ENCODE data around the gene RXYLT1.
"Not testable (repeated sequence)": the region's sequence is repeated elsewhere in the genome, so short reads cannot be mapped to it uniquely, and the experiment has no call there.

The RXYLT1 gene

GRCh38 chr12:63779498-63780481 is at the start of gene RXYLT1:
RXYLT1 (plus strand) TSS chr12:63779909; CDS start chr12:63779961, 52 bp downstream.
- peak; percentile 99 for DNase-seq (ENCODE audit: low spot score)

- not testable (repeated sequence) for DNase-seq (ENCODE audit: low spot score)
Observed at GRCh38 chr12:63732779-63733178, 46.9 kb upstream of the RXYLT1 start.

GRCh38 chr12:63733585-63733984 is 46.1 kb upstream of the RXYLT1 start:
- not testable (repeated sequence) for DNase-seq (ENCODE audit: low spot score)

GRCh38 chr12:63740551-63740950 is 39.2 kb upstream of the RXYLT1 start:
- DNase-seq (ENCODE audit: low spot score) = not testable (repeated sequence)

- DNase-seq (ENCODE audit: low spot score) = not testable (repeated sequence)
Observed at GRCh38 chr12:63741431-63741830, 38.3 kb upstream of the RXYLT1 start.

- DNase-seq (ENCODE audit: low spot score) = peak; percentile 9
Observed at GRCh38 chr12:63744110-63744509, 35.6 kb upstream of the RXYLT1 start.

- not testable (repeated sequence) for DNase-seq (ENCODE audit: low spot score)
Observed at GRCh38 chr12:63746470-63746869, 33.2 kb upstream of the RXYLT1 start.

GRCh38 chr12:63747136-63747535 is 32.6 kb upstream of the RXYLT1 start:
- not testable (repeated sequence) for DNase-seq (ENCODE audit: low spot score)

- no peak for DNase-seq (ENCODE audit: low spot score)
Observed at GRCh38 chr12:63747553-63747952, 32.2 kb upstream of the RXYLT1 start.

GRCh38 chr12:63752283-63752682 is 27.4 kb upstream of the RXYLT1 start:
- no peak for DNase-seq (ENCODE audit: low spot score)

GRCh38 chr12:63752841-63753240 is 26.9 kb upstream of the RXYLT1 start:
- DNase-seq (ENCODE audit: low spot score) = no peak

GRCh38 chr12:63753743-63754142 is 26.0 kb upstream of the RXYLT1 start:
- DNase-seq (ENCODE audit: low spot score) = no peak

- no peak for DNase-seq (ENCODE audit: low spot score)
Observed at GRCh38 chr12:63764481-63764880, 15.2 kb upstream of the RXYLT1 start.

GRCh38 chr12:63766498-63766897 is 13.2 kb upstream of the RXYLT1 start:
- no peak for DNase-seq (ENCODE audit: low spot score)

GRCh38 chr12:63770375-63770774 is 9.3 kb upstream of the RXYLT1 start:
- no peak for DNase-seq (ENCODE audit: low spot score)

- DNase-seq (ENCODE audit: low spot score) = no peak
Observed at GRCh38 chr12:63777340-63777739, 2.4 kb upstream of the RXYLT1 start.

GRCh38 chr12:63782466-63782865 is 2.8 kb downstream of the RXYLT1 start:
- no peak for DNase-seq (ENCODE audit: low spot score)

- DNase-seq (ENCODE audit: low spot score) = no peak
Observed at GRCh38 chr12:63787306-63787705, 7.6 kb downstream of the RXYLT1 start.

GRCh38 chr12:63790608-63790945 is 10.9 kb downstream of the RXYLT1 start:
- DNase-seq (ENCODE audit: low spot score) = no peak

- DNase-seq (ENCODE audit: low spot score) = no peak
Observed at GRCh38 chr12:63792338-63792737, 12.6 kb downstream of the RXYLT1 start.

- no peak for DNase-seq (ENCODE audit: low spot score)
Observed at GRCh38 chr12:63795032-63795687, 15.5 kb downstream of the RXYLT1 start.

GRCh38 chr12:63795944-63796343 is 16.2 kb downstream of the RXYLT1 start:
- no peak for DNase-seq (ENCODE audit: low spot score)

GRCh38 chr12:63802012-63802608 is 22.4 kb downstream of the RXYLT1 start:
- DNase-seq (ENCODE audit: low spot score) = peak; percentile 55
